ENCODE measurements around the gene OSR1.

OSR1 gene

DNA sequence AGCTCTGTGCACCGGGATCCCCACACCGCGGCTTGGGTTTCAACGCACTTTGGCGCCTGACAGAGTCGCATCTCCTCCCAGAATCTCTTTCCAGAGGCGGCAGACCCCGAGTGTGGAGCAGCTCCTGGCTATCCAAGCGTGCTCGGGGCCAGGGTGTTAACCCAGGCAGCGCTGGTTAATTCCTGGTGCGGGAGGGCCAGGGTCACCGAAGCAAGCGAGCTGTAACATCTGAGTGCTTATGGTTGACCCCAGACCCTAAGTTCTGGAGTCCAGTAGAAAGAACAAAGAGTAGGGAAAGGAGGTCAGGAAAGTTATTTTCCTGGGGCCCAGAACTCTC lies 566 bp upstream of the OSR1 start:
- DNase-seq (ENCODE audit: low read depth in 3 of 3) = no peak

DNA sequence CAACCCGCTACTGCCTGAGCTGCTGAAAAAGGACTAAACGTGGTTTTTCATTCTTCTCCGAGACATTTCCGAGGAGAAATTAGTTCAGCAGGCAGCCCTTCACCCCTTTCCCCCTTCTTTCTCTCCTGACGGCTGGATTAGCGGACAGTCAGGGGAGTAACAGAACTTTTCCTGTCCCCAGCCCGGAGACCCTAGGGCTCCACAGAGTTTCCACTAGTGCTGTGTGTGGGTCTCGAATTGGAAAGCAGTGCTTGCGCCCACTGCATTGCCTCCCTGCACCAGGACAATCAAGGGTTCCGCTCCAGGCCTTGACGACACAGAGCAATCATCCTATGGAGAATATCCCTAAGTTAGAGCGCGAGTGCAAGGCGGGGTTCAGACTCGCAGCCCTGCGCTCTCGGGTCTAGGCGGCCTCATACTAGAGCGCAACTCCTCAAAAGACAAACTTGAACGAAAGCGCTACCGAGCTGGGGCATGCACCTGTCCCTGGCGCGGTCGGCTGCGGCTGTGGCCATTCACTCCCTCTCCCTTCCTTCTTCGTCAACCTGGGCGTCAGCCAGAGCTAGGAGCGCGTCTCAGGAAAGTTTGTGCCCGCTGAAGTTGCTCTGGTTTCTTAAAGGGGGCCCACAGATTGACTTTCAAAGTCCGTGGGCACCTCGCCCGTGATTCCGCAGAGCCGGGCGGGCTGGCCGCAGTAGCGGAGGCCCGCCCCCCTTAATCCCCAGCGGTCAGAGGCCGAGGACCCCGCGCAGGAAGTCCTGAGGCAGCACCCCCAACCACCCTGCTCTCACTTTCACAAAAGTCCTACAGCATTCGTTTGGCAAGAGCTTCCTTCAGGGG lies 801 bp downstream of the OSR1 start:
- DNase-seq (ENCODE audit: low read depth in 3 of 3) = no peak

GRCh38 chr2:19356545-19357401 lies 1.6 kb downstream of the OSR1 start:
- DNase-seq (ENCODE audit: low read depth in 3 of 3) = no peak

DNA sequence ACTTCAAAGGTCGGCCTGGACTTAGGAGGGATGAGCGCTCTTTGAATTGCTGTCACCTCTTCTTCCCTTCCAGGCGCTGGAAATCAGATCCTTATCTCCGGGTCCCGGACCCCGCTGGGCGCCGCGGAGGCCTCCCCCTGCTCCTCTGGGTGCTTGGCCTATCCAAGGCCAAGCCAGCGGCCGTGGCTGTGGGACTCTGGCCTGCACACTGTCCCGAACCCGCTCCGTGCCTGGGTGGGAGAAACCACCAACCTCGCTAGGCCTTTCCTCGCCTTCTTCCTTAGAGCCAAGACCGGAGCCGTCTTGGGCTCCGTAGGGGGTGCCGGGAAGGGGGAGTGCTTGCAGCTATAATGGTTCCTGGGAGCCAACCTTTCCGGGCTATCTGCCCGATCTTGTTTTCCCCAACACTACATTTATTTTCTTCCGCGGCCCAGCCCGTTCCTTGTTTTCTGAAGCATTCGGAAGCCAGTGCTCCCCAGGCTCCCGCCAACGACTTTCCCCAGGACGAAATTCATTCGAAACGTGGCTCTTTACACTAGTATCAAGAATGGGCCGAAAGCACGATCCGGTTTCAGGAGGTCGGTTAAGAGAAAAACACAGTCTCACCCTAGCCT lies 2.4 kb downstream of the OSR1 start:
- no peak for DNase-seq (ENCODE audit: low read depth in 3 of 3)

GRCh38 chr2:19355416-19355821 lies 3.0 kb downstream of the OSR1 start:
- no peak for DNase-seq (ENCODE audit: low read depth in 3 of 3)

DNA sequence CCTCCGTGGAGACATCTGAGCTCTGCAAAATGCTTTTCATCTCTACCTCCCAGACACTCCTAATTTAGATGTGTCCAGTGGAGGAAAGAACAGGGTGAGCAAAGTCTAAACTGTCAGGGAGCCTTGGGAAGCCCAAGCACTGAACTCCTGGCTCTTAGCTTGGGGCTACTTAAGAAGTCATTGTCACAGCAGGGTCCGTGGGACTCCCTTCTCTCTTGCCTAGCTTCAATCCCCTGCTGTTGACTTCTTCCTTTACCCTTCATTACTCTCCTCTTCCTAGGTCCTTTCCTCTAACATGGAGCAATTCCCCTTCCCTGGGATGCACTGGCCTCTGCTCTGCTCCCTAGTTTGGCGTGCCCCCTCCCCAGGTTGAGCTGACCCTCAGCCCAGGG lies 3.4 kb downstream of the OSR1 start:
- DNase-seq (ENCODE audit: low read depth in 3 of 3) = no peak

GRCh38 chr2:19353721-19354050 lies 4.7 kb downstream of the OSR1 start:
- DNase-seq (ENCODE audit: low read depth in 3 of 3) = no peak

DNA sequence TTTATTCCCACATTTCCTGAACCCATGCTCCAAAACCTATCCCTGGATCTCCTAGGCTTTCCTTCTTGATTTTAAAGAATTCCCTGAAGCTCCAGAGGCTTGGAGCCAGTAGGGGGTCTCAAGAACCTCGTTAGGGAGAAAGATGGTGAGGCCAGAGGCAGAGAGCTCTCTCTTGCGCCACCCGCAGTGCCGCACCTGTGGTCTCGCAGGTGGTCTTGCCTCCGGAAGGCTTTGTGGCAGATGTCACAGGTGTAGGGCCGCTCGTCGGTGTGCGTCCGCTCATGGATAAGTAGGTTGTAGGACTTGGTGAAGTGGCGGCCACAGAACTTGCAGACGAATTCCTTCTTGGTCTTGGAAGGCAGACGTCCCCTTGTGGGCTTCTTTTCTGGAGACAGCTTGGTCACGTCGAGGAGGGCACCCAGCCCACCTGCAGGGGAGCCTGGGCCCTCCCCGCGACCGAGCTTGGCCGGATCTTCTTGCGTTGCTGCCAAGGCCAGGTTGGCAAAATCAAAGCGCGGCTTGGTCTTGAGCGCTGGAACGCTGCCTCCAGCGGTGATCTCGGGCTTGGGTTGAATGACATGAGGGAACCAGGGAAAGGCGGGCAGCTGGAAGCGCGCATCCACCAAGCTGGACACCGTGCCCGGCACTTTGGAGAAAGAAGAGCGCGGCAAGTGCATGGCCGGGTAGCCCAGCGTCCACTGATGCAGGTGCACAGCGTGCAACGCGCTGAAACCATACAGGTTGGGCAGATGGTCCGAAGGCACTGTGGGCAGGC lies 5.3 kb downstream of the OSR1 start:
- DNase-seq (ENCODE audit: low read depth in 3 of 3) = no peak

DNA sequence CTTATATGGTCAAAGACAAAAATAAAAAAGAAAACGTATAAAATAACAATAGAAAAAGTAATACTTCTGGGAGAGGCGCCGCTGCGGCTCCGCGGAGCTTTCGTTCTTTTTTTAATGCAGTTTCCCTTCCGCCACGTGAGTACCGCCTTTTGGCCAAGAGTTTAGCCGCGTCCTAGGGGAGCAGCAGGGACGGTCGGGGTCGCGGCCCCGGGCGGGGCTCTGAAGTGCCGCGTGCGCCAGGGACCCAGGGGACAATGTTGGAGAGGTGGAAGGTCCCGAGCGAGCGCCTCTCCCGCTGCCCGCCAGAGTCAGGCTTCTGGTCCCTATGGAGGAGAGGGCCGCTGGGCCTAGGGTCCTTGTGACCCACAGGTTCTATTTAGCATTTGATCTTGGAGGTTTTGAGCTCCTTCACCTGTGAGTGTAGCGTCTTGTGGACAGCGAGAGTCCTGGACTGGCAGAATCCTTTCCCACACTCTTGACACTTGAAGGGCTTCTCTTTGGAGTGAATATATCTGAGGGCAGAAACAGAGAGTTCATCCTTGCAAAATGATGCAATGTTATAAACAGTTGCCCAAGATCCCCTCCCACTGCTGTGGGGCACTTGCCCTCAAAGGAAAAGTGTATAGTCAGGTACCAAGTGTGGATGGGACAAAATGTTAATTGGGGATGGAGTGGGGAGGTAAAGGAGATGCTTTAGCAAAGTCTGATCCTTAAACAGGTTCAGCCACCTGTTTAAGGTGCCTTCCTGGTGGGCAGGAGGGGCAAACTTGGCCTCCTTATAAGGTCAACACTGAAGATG lies 6.3 kb downstream of the OSR1 start:
- DNase-seq (ENCODE audit: low read depth in 3 of 3) = no peak

GRCh38 chr2:19351499-19351898 lies 6.9 kb downstream of the OSR1 start:
- no peak for DNase-seq (ENCODE audit: low read depth in 3 of 3)

DNA sequence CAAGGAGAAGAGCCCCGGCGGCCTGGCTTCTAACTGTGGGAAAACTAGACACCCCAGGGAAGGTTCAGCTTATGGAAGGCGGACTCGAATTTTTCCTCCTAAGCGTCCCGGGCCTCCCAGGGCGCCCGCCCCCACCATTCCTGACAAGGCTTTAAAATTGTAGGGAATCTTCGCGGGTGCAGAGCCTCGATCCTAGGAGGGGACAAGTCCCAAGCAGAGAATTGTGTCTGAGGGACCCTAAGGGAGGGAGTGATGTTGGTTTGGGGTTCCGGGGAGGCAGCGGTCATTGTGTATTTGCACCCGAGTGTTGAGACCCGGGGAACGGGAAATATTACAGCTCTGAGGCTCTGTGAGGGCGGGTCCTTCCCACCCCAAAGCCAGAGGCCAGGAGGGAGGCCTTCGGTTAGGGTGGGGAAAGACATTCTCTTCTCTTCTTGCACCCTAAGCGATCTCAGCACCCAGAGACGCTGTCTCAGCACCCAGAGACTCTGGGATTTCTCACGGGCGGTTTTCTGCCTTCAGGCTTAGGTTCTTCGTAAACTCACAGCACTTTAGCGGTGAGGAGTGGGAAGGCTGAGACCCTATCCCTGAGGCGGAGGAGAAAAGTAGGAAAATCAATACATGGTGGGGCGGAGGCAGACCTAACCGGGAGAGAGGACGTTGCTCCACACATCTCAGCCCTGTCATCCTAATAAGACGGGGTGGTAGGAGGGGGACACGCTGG lies 7.6 kb downstream of the OSR1 start:
- DNase-seq (ENCODE audit: low read depth in 3 of 3) = no peak

DNA sequence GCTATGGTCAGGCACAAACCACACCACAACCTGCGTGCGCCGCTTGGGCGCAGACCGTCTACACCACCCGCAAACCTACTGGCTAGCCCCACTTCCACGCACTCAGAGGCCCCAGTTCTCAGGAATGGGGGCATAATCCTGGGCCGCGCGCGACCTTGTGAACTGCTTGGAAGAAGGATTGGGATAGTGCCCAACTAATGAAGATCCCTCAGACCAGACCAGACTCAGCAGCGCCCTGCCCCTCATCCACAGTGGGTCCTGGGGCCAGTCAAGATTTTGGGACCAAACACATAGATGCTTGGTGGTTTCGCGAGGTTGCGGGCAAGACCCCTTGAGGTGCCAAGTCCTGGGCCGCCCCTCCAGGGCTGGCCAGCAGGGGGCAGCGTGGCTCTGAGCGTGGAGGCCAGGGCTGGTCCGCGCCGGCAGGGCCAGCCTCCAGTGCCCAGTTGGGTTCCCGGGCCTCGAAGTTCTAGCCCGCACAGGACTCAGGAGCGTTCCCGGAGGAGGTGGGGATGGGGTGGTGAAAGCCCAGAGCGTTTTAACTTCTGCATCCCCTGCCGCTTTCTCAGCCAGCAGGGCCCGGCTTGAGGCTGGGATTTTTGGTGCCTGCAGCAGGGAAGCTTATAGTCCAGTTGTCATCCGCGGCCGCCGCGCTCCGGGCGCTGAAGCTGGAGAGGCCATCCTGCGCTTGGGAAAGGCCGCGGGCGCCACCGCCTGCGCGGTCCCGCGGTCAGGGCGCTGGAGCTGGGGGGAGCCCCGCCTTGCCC lies 8.3 kb downstream of the OSR1 start:
- DNase-seq (ENCODE audit: low read depth in 3 of 3) = peak in 1 of 3 experiments; percentile 45

- DNase-seq (ENCODE audit: low read depth in 3 of 3) = no peak
Observed at GRCh38 chr2:19348692-19349091, 9.7 kb downstream of the OSR1 start.

- peak; percentile 88 to 90 (median 89) for DNase-seq (ENCODE audit: low read depth in 3 of 3)
Observed at GRCh38 chr2:19347619-19348562, 10.5 kb downstream of the OSR1 start.

DNA sequence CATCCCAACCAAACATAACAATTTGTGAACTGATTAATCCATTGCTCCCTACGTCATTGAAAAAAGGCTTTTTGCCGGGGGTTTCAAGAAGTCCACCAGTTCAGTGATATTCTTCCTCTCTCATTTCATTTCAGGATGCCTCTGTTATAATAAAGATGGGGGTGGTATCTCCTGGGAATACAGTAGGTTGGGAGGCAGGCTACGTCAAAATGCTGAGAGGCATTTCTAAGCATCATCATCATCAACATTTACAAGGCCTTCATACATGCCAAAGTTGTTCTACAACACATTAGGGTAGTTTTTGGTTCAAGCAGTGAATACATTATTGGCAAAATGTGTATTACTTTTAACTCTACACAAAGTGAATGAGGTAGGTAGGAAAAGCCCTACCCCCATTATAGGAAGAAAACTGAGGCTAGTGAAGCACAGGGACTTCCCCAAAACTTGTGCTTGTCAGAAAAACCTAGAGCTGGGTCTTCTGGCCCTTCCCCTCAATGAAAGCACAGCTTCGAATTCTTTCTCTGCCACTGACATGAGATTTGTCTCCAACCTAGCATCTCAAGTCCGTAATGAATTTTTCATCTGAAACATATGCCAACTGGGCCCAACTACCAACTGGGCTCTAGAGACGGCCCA lies 11.3 kb downstream of the OSR1 start:
- no peak for DNase-seq (ENCODE audit: low read depth in 3 of 3)

DNA sequence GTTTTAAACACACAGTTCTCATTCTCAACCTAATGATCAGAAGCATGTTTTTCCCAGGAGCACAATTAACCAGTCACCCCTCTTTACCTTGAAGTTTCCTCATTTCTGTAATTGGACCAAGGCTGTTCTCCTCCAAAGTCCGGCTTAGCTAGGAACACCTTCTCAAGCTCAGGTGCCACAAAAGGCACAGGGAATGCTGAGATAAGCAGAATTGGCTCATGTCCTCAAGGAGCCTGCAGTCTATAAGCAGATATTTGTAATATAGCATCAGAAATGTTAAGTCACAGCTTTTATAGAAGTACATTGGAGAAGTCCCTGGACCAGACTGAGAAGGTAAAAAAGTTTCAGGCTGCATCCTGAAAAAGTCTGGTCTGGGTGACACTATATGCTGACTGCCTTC lies 20.7 kb downstream of the OSR1 start:
- DNase-seq (ENCODE audit: low read depth in 3 of 3) = no peak

GRCh38 chr2:19337202-19337601 lies 21.2 kb downstream of the OSR1 start:
- DNase-seq (ENCODE audit: low read depth in 3 of 3) = no peak

GRCh38 chr2:19336781-19337180 lies 21.6 kb downstream of the OSR1 start:
- DNase-seq (ENCODE audit: low read depth in 3 of 3) = no peak
